ENCODE measurements around the gene SLC11A2.
"Not testable (repeated sequence)": the region's sequence is repeated elsewhere in the genome, so short reads cannot be mapped to it uniquely, and the experiment has no call there.

The SLC11A2 gene

GRCh38 chr12:50991291-50991690 lies 34.9 kb downstream of the SLC11A2 start:
- no peak for DNase-seq (ENCODE audit: low spot score)
- no peak for FAIRE-seq

- DNase-seq (ENCODE audit: low spot score) = no peak
- FAIRE-seq = no peak
These were observed 35.4 kb downstream of the SLC11A2 start for GRCh38 chr12:50990791-50991190.

- DNase-seq (ENCODE audit: low spot score) (no peak), FAIRE-seq (no peak)
These were observed 35.9 kb downstream of the SLC11A2 start for GRCh38 chr12:50990147-50990727.

GRCh38 chr12:50988871-50989270 lies 37.3 kb downstream of the SLC11A2 start:
- no peak for DNase-seq (ENCODE audit: low spot score)
- FAIRE-seq = no peak

- no peak for FAIRE-seq
- DNase-seq (ENCODE audit: low spot score) = no peak
These were observed 38.1 kb downstream of the SLC11A2 start for GRCh38 chr12:50988051-50988450.

GRCh38 chr12:50986966-50987737 lies 39.0 kb downstream of the SLC11A2 start:
- DNase-seq (ENCODE audit: low spot score) (peak; percentile 26), FAIRE-seq (no peak)

- DNase-seq (ENCODE audit: low spot score) (no peak), FAIRE-seq (no peak)
These were observed 40.9 kb downstream of the SLC11A2 start for GRCh38 chr12:50985322-50985721.

GRCh38 chr12:50984586-50985298 lies 41.4 kb downstream of the SLC11A2 start:
- DNase-seq (ENCODE audit: low spot score) (no peak), FAIRE-seq (no peak)

GRCh38 chr12:50981319-50982239 lies 44.6 kb downstream of the SLC11A2 start:
- DNase-seq (ENCODE audit: low spot score) (no peak), FAIRE-seq (no peak)

- DNase-seq (ENCODE audit: low spot score) (no peak), FAIRE-seq (no peak)
These were observed 45.6 kb downstream of the SLC11A2 start for GRCh38 chr12:50980545-50980944.

- FAIRE-seq (no peak), DNase-seq (ENCODE audit: low spot score) (no peak)
These were observed 46.7 kb downstream of the SLC11A2 start for GRCh38 chr12:50979369-50980052.

GRCh38 chr12:50971946-50972345 lies 54.2 kb downstream of the SLC11A2 start:
- DNase-seq (ENCODE audit: low spot score) (no peak), FAIRE-seq (no peak)

- FAIRE-seq = no peak
- DNase-seq (ENCODE audit: low spot score) = no peak
These were observed 61.8 kb downstream of the SLC11A2 start for GRCh38 chr12:50964432-50964831.

GRCh38 chr12:50961708-50962107 lies 64.5 kb downstream of the SLC11A2 start:
- FAIRE-seq = no peak
- DNase-seq (ENCODE audit: low spot score) = no peak

GRCh38 chr12:50960130-50960529 lies 66.1 kb downstream of the SLC11A2 start:
- no peak for FAIRE-seq
- no peak for DNase-seq (ENCODE audit: low spot score)

- FAIRE-seq = no peak
- no peak for DNase-seq (ENCODE audit: low spot score)
These were observed 70.5 kb downstream of the SLC11A2 start for GRCh38 chr12:50955697-50956096.

GRCh38 chr12:50955288-50955687 lies 70.9 kb downstream of the SLC11A2 start:
- no peak for FAIRE-seq
- no peak for DNase-seq (ENCODE audit: low spot score)

GRCh38 chr12:50954789-50955188 lies 71.4 kb downstream of the SLC11A2 start:
- not testable (repeated sequence) for FAIRE-seq; DNase-seq (ENCODE audit: low spot score)

GRCh38 chr12:50953047-50953446 lies 73.1 kb downstream of the SLC11A2 start:
- DNase-seq (ENCODE audit: low spot score) = no peak
- no peak for FAIRE-seq

- no peak for DNase-seq (ENCODE audit: low spot score)
- FAIRE-seq = no peak
These were observed 73.7 kb downstream of the SLC11A2 start, which contains the start of gene HIGD1C for GRCh38 chr12:50952510-50952909. Gene HIGD1C, plus strand, starts transcription at chr12:50952544. Its CDS starts 1,455 bp downstream, at chr12:50953999.

GRCh38 chr12:50951112-50951511 lies 75.1 kb downstream of the SLC11A2 start:
- DNase-seq (ENCODE audit: low spot score) = no peak
- FAIRE-seq = no peak

Data from urothelium cell line (cell line).